OCI-LY3 (cell line): ENCODE measurements around the gene MESP2.

Experiments
- CTCF ChIP-seq: fragments of 200-600, 300-600 bp; sonication (generic); IDR thresholded peaks from 2 replicates; pipeline ENCODE4 v1.5.1; 2014; ENCODE audit warnings: antibody characterized with exemption, low read length, low read depth
- EZH2phosphoT487 ChIP-seq: fragments of 200-600 bp; shearing (Covaris generic); IDR thresholded peaks from 2 replicates; pipeline ENCODE4 v1.6.1; 2018; ENCODE audit warnings: antibody characterized with exemption, mixed run types, low read depth

GRCh38 chr15:89755701-89756100 is 20.4 kb upstream of the MESP2 start:
- TF ChIP-seq CTCF (no peak), EZH2phosphoT487 (no peak)
